Fibroblast of lung (primary cell): Measurements from ENCODE around the gene VWA3B. TPM values are rescaled to one million over a fixed set of nuclear protein-coding genes. Genes with fewer than 3 reads are reported as not detected.

Experiments used
- DNase-seq, 2 donors: peaks; one replicate each; pipeline versions ENCODE4 v3.0.0 to v3.0.0-alpha.2; 2010; ENCODE audit warnings: low read depth in 2 of 2
- H2AFZ ChIP-seq: 2 replicates; pipeline ENCODE4 v1.5.1; 2012; ENCODE audit warnings: low read length, control low read depth, inconsistent platforms
- H3K27ac ChIP-seq: 2 replicates; pipeline ENCODE4 v1.5.1; 2011; ENCODE audit warnings: low read length, control low read depth; ENCODE audit not compliant: insufficient read depth
- H3K27me3 ChIP-seq: 2 replicates; pipeline ENCODE4 v1.5.1; 2011; ENCODE audit warnings: mild to moderate bottlenecking, low read length; ENCODE audit not compliant: control insufficient read depth, insufficient read depth
- H3K36me3 ChIP-seq: 2 replicates; pipeline ENCODE4 v1.5.1; 2011; ENCODE audit warnings: low read length; ENCODE audit not compliant: control insufficient read depth, insufficient read depth
- H3K4me1 ChIP-seq: 2 replicates; pipeline ENCODE4 v1.5.1; 2011; ENCODE audit warnings: low read length; ENCODE audit not compliant: control insufficient read depth, insufficient read depth; ENCODE audit errors: extremely low read depth
- H3K4me2 ChIP-seq: 2 replicates; pipeline ENCODE4 v1.5.1; 2011; ENCODE audit warnings: low read length, control low read depth; ENCODE audit not compliant: insufficient read depth; ENCODE audit errors: extremely low read depth
- H3K4me3 ChIP-seq, 4 experiments: fragments of 200-600 bp in 1 of 4; sonication (generic) in 1 of 4; replicated peaks in 1 of 4; 2 replicates each; pipeline ENCODE4 v1.5.1; 2011 to 2016; ENCODE audit warnings: low read length in 4 of 4, low read depth in 3 of 4, mild to moderate bottlenecking in 3 of 4, control low read depth in 2 of 4, inconsistent platforms in 1 of 4, mixed read lengths in 1 of 4; ENCODE audit not compliant: insufficient read depth in 1 of 4; ENCODE audit errors: control extremely low read depth in 1 of 4
- H3K79me2 ChIP-seq: 2 replicates; pipeline ENCODE4 v1.5.1; 2012; ENCODE audit warnings: mild to moderate bottlenecking, low read length, inconsistent platforms; ENCODE audit not compliant: control insufficient read depth, insufficient read depth
- H3K9ac ChIP-seq: 2 replicates; pipeline ENCODE4 v1.5.1; 2011; ENCODE audit warnings: mild to moderate bottlenecking, low read length, control low read depth; ENCODE audit not compliant: insufficient read depth
- H3K9me3 ChIP-seq: 2 replicates; pipeline ENCODE4 v1.5.1; 2012; ENCODE audit warnings: low read depth, low read length; ENCODE audit not compliant: control insufficient read depth, insufficient read depth
- H4K20me1 ChIP-seq: 2 replicates; pipeline ENCODE4 v1.5.1; 2011; ENCODE audit warnings: low read length; ENCODE audit not compliant: control insufficient read depth, insufficient read depth; ENCODE audit errors: extremely low read depth
- EZH2 ChIP-seq: IDR thresholded peaks from 2 replicates; pipeline ENCODE4 v1.5.1; 2012; ENCODE audit warnings: low read length, control low read depth, mild to moderate bottlenecking; ENCODE audit errors: missing control alignments
- polyA plus RNA-seq, 2 donors: library from polyadenylated mRNA; depleted of rRNA in 1 of 2; stranded (reverse) in 1 of 2; unstranded in 1 of 2; fragments of >200 nt; gene quantifications; 2 replicates each; pipeline ENCODE4 v1.2.1, GENCODE V29; 2011 to 2012; ENCODE audit warnings: missing spikeins in 1 of 2
- total RNA-seq: library from RNA; depleted of rRNA; stranded (reverse); fragments of >200 nt; gene quantifications from 2 replicates; pipeline ENCODE4 v1.2.1, GENCODE V29; 2014
- TF ChIP-seq, protein P1 (sequence below), 2 donors: IDR thresholded peaks in 1 of 2; conservative IDR thresholded peaks in 1 of 2; 1 replicate in 1 of 2; 2 replicates in 1 of 2; pipeline ENCODE4 v1.5.1; 2011 to 2012; ENCODE audit warnings: low read length in 2 of 2, control low read depth in 1 of 2, inconsistent platforms in 1 of 2, low read depth in 1 of 2, mild to moderate bottlenecking in 1 of 2

The VWA3B gene
- total and polyA plus RNA-seq, 2 donors (not counting 1 experiment from before 2014, with no cell fraction given), result 0.17 TPM; not detected in 1

DNA sequence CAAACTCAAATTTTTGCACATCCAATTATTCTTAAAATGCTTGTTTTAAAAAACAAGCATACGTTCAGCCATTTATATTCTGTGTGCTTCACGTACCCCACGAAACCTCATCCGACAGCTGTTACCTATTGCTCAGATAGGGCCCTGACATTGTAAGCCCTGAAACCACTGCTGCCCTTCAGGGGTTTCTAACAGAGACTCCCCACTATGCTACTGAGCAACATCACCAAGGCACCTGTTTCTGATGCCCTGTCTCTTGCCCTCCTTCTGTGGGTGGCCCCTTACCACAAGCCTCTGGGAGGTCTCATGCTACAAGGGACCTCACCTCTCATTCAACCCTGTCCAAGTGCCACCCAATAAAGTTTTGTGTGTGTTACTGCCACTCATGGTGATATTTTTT, 240.8 kb downstream of the VWA3B start:
- Histone ChIP-seq H3K4me2 (no peak overlapping the region), H4K20me1 (no peaks in the 10 kb centered on the region)
- DNase-seq, result no peak

DNA sequence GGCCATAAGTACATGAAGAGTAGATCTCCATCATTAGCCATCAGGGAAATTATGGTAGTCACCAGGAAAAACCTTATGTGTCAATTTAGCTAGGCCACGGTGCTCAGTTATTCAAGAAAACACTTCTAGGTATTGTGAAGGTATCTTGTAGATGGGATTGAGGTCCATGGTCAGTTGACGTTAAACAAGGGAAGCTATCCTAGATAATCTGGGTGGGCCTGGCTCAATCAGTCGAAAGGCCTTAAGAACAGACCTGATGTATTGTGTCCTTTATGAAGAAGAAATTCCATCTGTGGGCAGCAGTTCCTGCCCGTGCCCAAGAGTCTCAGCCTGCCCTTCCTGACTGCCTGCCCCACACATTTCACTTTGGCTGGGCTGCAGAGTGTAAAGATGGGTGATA, 242.6 kb downstream of the VWA3B start:
- Histone ChIP-seq H3K79me2 (no peaks in the 10 kb centered on the region), H3K27ac (no peak overlapping the region), H3K4me1 (peaks cover 2% of the 10 kb centered on the region), H3K27me3 (no peaks in the 10 kb centered on the region), H3K9ac (no peak overlapping the region), H3K4me2 (no peak overlapping the region), H3K9me3 (no peaks in the 10 kb centered on the region), H2AFZ (no peak overlapping the region), H4K20me1 (no peaks in the 10 kb centered on the region), H3K36me3 (no peaks in the 10 kb centered on the region), H3K4me3 (no peak overlapping the region)
- no peak for DNase-seq
- TF ChIP-seq, protein P1, sequence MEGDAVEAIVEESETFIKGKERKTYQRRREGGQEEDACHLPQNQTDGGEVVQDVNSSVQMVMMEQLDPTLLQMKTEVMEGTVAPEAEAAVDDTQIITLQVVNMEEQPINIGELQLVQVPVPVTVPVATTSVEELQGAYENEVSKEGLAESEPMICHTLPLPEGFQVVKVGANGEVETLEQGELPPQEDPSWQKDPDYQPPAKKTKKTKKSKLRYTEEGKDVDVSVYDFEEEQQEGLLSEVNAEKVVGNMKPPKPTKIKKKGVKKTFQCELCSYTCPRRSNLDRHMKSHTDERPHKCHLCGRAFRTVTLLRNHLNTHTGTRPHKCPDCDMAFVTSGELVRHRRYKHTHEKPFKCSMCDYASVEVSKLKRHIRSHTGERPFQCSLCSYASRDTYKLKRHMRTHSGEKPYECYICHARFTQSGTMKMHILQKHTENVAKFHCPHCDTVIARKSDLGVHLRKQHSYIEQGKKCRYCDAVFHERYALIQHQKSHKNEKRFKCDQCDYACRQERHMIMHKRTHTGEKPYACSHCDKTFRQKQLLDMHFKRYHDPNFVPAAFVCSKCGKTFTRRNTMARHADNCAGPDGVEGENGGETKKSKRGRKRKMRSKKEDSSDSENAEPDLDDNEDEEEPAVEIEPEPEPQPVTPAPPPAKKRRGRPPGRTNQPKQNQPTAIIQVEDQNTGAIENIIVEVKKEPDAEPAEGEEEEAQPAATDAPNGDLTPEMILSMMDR (conservative IDR thresholded peaks at IDR 0.05 in 1 of 2, IDR thresholded peaks at IDR 0.05 in 1 of 2; ENCODE audit: low read depth in 1 of 2, low read length in 2 of 2), result no peak
- TF ChIP-seq EZH2, result no peak

More for the DNA sequence above, 240.8 kb downstream of the VWA3B start:
- H2AFZ ChIP-seq, result no peak overlapping the region
- H3K9me3 ChIP-seq, result no peaks in the 10 kb centered on the region
- no peak overlapping the region for H3K9ac ChIP-seq
- no peaks in the 10 kb centered on the region for H3K27me3 ChIP-seq
- no peak overlapping the region for H3K27ac ChIP-seq
- H3K36me3 ChIP-seq, result no peaks in the 10 kb centered on the region
- H3K79me2 ChIP-seq, result no peaks in the 10 kb centered on the region
- H3K4me3 ChIP-seq, result no peak overlapping the region
- H3K4me1 ChIP-seq, result no peaks in the 10 kb centered on the region
- TF ChIP-seq, protein P1 (conservative IDR thresholded peaks at IDR 0.05 in 1 of 2, IDR thresholded peaks at IDR 0.05 in 1 of 2; ENCODE audit: low read depth in 1 of 2, low read length in 2 of 2), result no peak
- no peak for TF ChIP-seq EZH2

DNA sequence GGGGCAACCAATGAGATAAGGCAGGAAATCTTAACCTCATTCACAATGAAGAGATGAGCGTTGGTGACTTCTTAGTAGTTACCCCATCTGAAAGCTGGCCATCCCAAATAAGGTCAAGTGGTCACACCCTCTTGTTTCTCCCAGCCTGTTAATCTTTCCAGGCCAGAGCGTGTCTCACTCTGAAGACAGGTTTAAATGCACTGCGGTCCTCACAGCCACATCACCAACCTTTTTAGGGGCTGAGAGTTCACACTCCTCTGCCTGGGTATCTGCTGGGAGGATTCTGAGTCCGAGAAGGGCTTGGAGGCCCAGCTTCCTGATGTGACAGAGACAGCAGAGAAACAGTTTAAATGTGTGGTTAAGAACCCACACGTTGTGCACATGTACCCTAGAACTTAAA, 246.0 kb downstream of the VWA3B start:
- H3K4me3 ChIP-seq, result no peak overlapping the region
- H3K9ac ChIP-seq, result no peak overlapping the region
- no peak overlapping the region for H2AFZ ChIP-seq
- peaks cover 2% of the 10 kb centered on the region for H3K4me1 ChIP-seq
- no peaks in the 10 kb centered on the region for H3K27me3 ChIP-seq
- H3K4me2 ChIP-seq, result no peak overlapping the region
- no peaks in the 10 kb centered on the region for H3K36me3 ChIP-seq
- no peak for TF ChIP-seq EZH2
- TF ChIP-seq, protein P1 (conservative IDR thresholded peaks at IDR 0.05 in 1 of 2, IDR thresholded peaks at IDR 0.05 in 1 of 2; ENCODE audit: low read depth in 1 of 2, low read length in 2 of 2), result no peak
- H3K79me2 ChIP-seq, result no peaks in the 10 kb centered on the region
- H3K27ac ChIP-seq, result no peak overlapping the region
- H4K20me1 ChIP-seq, result no peaks in the 10 kb centered on the region
- DNase-seq, result no peak
- H3K9me3 ChIP-seq, result no peaks in the 10 kb centered on the region
